NCI-H2081 (cell line): Measurements from ENCODE around the gene ZNF560.
"Not testable (repeated sequence)": the region's sequence is repeated elsewhere in the genome, so short reads cannot be mapped to it uniquely, and the experiment has no call there.

Experiments used
- DNase-seq, 2 experiments: peaks; one replicate each; lab custom pipeline; 2025; lab: John Stamatoyannopoulos, UW

The ZNF560 gene

GRCh38 chr19:9498183-9498902 lies at the start of gene ZNF560:
TSS of gene ZNF560 (minus strand) at chr19:9498616. CDS start at chr19:9475313, 23,303 bp downstream.
- no peak for DNase-seq

- DNase-seq: no peak
Measured at GRCh38 chr19:9547870-9548269, 49.5 kb upstream of the ZNF560 start.

- DNase-seq: not testable (repeated sequence)
Measured at GRCh38 chr19:9541281-9541680, 42.9 kb upstream of the ZNF560 start.

GRCh38 chr19:9539921-9540320 lies 41.5 kb upstream of the ZNF560 start:
- not testable (repeated sequence) for DNase-seq

- not testable (repeated sequence) for DNase-seq
Measured at GRCh38 chr19:9539201-9539600, 40.8 kb upstream of the ZNF560 start.

- DNase-seq: peak; percentile 79 to 88
Measured at GRCh38 chr19:9538183-9539058, 40.0 kb upstream of the ZNF560 start, which contains the start of gene ZNF426. TSS of gene ZNF426 (minus strand) at chr19:9538645. CDS start at chr19:9536232, 2,413 bp downstream.

- no peak for DNase-seq
Measured at GRCh38 chr19:9535934-9536333, 37.5 kb upstream of the ZNF560 start.

- no peak for DNase-seq
Measured at GRCh38 chr19:9531933-9532332, 33.5 kb upstream of the ZNF560 start.

GRCh38 chr19:9528757-9529336 lies 30.4 kb upstream of the ZNF560 start:
- DNase-seq: no peak

GRCh38 chr19:9523885-9524474 lies 25.6 kb upstream of the ZNF560 start:
- DNase-seq: no peak

- DNase-seq: no peak
Measured at GRCh38 chr19:9507285-9507684, 8.9 kb upstream of the ZNF560 start.

- no peak for DNase-seq
Measured at GRCh38 chr19:9500796-9501195, 2.4 kb upstream of the ZNF560 start.

GRCh38 chr19:9494096-9494495 lies 4.3 kb downstream of the ZNF560 start:
- DNase-seq: no peak

GRCh38 chr19:9487016-9487415 lies 11.4 kb downstream of the ZNF560 start:
- no peak for DNase-seq

- DNase-seq: no peak
Measured at GRCh38 chr19:9485140-9485539, 13.3 kb downstream of the ZNF560 start.

- DNase-seq: no peak
Measured at GRCh38 chr19:9474975-9475374, 23.4 kb downstream of the ZNF560 start.

GRCh38 chr19:9467161-9467560 lies 31.3 kb downstream of the ZNF560 start:
- DNase-seq: no peak

GRCh38 chr19:9461938-9462337 lies 36.5 kb downstream of the ZNF560 start:
- DNase-seq: no peak

- no peak for DNase-seq
Measured at GRCh38 chr19:9456018-9456689, 42.3 kb downstream of the ZNF560 start.

- DNase-seq: no peak
Measured at GRCh38 chr19:9453953-9454352, 44.5 kb downstream of the ZNF560 start.

GRCh38 chr19:9445037-9445436 lies 53.4 kb downstream of the ZNF560 start:
- no peak for DNase-seq

GRCh38 chr19:9436358-9436757 lies 62.1 kb downstream of the ZNF560 start:
- no peak for DNase-seq
